ENCODE results near the gene C6orf62. TPM values are rescaled to one million over a fixed set of nuclear protein-coding genes. Genes with fewer than 3 reads are reported as not detected.
"Not testable (repeated sequence)": the region's sequence is repeated elsewhere in the genome, so short reads cannot be mapped to it uniquely, and the experiment has no call there.

C6orf62 gene
- total RNA-seq = 100 to 1,000 TPM in 1 of 4 donors, 10 to 100 TPM in 3; 55.9 to 122 (median 77.9) TPM

DNA sequence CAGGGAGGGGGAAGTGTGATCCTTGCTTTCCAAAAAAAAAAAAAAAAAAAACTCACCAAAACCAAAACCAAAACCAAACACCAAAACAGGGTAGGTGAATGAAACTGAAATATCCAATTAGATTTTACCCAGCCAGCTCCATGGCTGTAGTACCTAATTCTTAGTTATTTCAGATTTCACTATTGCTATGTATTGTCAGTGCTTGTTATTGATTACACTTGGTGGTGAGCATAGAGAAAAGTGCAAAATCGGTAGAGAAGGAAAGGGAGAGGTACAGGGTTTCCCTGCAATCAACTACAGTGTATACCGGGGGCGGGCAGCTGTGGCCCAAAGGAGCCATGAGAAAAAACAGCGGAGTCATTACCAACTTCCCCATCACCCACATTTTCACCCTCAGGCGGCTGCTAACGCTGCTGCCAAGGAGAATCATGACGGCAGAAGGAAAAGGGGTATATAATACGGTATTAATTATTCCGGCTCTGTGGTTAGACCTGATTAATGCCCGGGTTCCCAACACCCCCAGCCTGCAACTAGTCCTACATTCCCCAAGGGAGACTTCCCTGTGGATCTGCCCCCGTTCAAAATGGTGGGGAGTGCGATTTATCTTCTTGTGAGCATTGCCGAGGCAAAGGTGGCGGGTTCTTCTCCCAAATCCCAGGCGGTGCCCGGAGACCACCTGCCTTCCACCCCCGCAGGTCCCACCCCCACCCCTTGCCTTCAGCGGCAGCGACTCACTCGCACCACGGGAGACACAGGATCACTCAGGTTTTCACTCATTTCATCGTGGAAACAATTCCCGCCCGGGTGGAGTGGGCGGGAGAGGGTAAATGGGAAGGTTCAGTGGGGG, at the start of gene C6orf62:
Gene C6orf62 (minus strand): TSS at position 30 of the 847 bp plus-strand sequence. CDS start 486 bp downstream, outside the sequence.
- DNase-seq (ENCODE audit: low spot score in 2 of 2) = no peak
- 1 to 2% methylated on average over 24 to 25 of the region's 25 CpGs for WGBS, 2 donors

DNA sequence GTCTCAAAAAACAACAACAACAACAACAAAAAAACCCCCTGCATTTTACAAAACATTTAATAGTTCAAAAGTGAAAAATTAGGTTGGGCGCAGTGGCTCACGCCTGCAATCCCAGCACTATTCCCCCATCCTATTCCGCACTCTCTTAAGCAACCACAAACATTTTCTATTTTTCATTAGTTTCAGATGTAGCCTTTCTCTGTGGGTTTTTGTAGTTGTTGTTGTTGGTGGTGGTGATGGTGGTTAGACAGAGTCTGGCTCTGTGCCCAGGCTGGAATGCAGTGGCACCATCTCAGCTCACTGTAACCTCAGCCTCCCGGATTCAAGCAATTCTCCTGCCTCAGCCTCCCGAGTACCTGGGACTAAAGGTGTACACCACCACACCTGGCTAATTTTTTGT, 49.4 kb upstream of the C6orf62 start:
- Histone ChIP-seq H3K4me1 (no peaks in the 10 kb centered on the region), H3K36me3 (no peaks in the 10 kb centered on the region), H3K27ac (no peak overlapping the region), H3K27me3 (no peaks in the 10 kb centered on the region), H3K9me3 (no peaks in the 10 kb centered on the region), H3K4me3 (no peak overlapping the region)
- WGBS, 2 donors = 89 to 95% methylated on average over 5 of the region's 5 CpGs
- DNase-seq (ENCODE audit: low spot score in 2 of 2) = no peak
- TF ChIP-seq EP300 (IDR thresholded peaks at IDR 0.05) (no peak), POLR2A (IDR thresholded peaks at IDR 0.05) (no peak)
- TF ChIP-seq, protein P1, sequence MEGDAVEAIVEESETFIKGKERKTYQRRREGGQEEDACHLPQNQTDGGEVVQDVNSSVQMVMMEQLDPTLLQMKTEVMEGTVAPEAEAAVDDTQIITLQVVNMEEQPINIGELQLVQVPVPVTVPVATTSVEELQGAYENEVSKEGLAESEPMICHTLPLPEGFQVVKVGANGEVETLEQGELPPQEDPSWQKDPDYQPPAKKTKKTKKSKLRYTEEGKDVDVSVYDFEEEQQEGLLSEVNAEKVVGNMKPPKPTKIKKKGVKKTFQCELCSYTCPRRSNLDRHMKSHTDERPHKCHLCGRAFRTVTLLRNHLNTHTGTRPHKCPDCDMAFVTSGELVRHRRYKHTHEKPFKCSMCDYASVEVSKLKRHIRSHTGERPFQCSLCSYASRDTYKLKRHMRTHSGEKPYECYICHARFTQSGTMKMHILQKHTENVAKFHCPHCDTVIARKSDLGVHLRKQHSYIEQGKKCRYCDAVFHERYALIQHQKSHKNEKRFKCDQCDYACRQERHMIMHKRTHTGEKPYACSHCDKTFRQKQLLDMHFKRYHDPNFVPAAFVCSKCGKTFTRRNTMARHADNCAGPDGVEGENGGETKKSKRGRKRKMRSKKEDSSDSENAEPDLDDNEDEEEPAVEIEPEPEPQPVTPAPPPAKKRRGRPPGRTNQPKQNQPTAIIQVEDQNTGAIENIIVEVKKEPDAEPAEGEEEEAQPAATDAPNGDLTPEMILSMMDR (IDR thresholded peaks at IDR 0.05) = no peak

More for the DNA sequence above, at the start of gene C6orf62:
- H3K36me3 ChIP-seq = peaks cover 0 to 23% (median under 1%) of the 10 kb centered on the region in 3 donors
- TF ChIP-seq EP300 (IDR thresholded peaks at IDR 0.05) (peak in 1 of 2 donors; percentile 44), POLR2A (IDR thresholded peaks at IDR 0.05) (no peak)
- H3K27me3 ChIP-seq = no peaks in the 10 kb centered on the region
- H3K4me3 ChIP-seq = peak within 1 kb of the TSS; percentile 69 to 86 (median 74)
- H3K27ac ChIP-seq = peak within 1 kb of the TSS; percentile 96 to 100 (median 97)
- no peaks in the 10 kb centered on the region for H3K9me3 ChIP-seq
- peaks cover 0 to 50% (median 28%) of the 10 kb centered on the region in 4 donors for H3K4me1 ChIP-seq

DNA sequence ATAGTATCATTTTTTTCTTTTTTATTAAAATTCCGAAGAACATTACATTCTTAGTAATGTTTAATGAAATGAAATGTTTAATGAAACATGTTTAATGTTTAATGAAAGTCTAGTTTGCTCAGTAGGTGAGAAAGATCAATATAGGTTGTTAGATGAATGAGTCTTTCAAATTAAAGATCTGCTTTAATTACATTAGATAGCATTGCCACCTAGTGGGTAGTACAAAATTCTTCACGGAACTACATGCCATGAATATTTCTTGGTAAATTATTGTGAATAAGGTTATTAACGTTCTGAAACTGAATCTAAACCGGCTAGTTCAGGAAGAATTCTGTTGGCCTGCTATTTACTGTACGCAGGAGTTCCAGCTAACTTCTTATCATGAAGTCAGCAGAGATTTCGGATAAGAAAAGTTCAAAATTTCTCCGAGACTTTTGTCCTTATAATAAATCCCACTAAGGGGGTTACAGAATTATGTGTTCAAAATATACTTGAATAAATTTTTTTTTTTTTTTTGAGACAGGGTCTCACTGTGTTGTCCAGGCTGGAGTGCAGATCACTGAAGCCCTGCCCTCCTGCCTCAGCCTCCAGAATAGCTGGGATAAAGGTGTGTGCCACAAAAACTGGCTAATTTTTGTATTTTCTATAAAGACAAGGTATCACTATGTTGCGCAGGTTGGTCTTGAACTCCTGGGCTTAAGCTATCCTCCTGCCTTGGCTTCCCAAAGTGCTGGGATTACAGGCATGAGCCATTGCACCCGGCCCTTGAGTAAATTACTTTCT, 47.9 kb upstream of the C6orf62 start:
- DNase-seq (ENCODE audit: low spot score in 2 of 2) = no peak
- Histone ChIP-seq H3K27me3 (no peaks in the 10 kb centered on the region), H3K4me3 (no peak overlapping the region), H3K36me3 (no peaks in the 10 kb centered on the region), H3K4me1 (no peaks in the 10 kb centered on the region), H3K27ac (no peak overlapping the region), H3K9me3 (no peaks in the 10 kb centered on the region)
- WGBS, 2 donors = 54 to 56% methylated on average over 9 of the region's 9 CpGs
- TF ChIP-seq POLR2A (IDR thresholded peaks at IDR 0.05) (no peak), EP300 (IDR thresholded peaks at IDR 0.05) (no peak)
- TF ChIP-seq, protein P1 (IDR thresholded peaks at IDR 0.05) = peak; percentile 34 to 52 (median 38)

DNA sequence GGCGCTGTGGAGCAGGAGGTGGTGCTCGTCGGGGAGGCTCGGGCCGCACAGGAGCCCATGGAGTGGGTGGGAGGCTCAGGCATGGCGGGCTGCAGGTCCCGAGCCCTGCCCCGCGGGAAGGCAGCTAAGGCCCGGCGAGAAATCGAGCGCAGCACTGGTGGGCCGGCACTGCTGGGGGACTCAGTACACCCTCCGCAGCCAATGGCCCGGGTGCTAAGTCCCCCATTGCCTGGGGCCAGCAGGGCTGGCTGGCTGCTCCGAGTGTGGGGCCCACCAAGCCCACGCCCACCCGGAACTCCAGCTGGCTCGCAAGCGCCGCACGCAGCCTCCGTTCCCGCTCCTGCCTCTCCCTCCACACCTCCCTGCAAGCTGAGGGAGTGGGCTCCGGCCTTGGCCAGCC, 47.0 kb upstream of the C6orf62 start:
- DNase-seq (ENCODE audit: low spot score in 2 of 2); H3K9me3 ChIP-seq; H3K36me3 ChIP-seq; H3K4me1 ChIP-seq; H3K27me3 ChIP-seq; H3K27ac ChIP-seq; H3K4me3 ChIP-seq: not testable (repeated sequence)
- 88 to 97% methylated on average over 17 to 25 of the region's 26 CpGs for WGBS, 2 donors

DNA sequence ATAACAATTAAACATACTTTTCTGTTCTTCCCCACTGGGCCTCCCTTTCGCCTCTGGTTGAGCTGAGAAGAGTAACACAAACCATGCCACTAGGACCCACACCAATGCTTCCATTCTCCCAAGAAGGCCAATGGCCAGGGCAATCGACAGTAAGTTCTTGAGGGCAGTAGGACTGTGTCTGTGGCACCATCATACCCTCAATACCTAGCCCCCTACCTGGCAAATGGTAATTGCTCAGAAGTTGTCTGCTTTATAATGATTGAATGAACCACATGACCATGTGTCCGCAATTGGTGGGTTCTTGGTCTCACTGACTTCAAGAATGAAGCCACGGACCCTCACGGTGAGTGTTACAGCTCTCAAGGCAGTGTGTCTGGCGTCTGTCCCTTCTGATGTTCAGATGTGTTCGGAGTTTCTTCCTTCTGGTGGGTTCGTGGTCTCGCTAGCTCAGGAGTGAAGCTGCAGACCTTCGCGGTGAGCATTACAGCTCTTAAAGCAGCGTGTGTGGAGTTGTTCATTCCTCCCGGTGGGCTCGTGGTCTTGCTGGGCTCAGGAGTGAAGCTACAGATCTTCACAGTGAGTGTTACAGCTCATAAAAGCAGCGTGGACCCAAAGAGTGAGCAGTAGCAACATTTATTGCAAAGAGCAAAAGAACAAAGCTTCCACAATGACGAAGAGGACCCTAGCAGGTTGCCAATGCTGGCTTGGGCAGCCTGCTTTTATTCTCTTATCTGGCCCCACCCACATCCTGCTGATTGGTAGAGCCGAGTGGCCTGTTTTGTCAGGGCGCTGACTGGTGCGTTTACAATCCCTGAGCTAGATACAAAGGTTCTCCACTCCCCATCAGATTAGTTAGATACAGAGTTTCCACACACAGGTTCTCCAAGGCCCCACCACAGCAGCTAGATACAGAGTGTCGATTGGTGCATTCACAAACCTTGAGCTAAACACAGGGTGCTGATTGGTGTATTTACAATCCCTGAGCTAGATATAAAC, 46.2 kb upstream of the C6orf62 start:
- not testable (repeated sequence) for DNase-seq (ENCODE audit: low spot score in 2 of 2); H3K27me3 ChIP-seq; H3K4me3 ChIP-seq; H3K36me3 ChIP-seq; H3K9me3 ChIP-seq; H3K4me1 ChIP-seq; H3K27ac ChIP-seq
- WGBS, 2 donors = 85 to 89% methylated on average over 20 of the region's 20 CpGs

DNA sequence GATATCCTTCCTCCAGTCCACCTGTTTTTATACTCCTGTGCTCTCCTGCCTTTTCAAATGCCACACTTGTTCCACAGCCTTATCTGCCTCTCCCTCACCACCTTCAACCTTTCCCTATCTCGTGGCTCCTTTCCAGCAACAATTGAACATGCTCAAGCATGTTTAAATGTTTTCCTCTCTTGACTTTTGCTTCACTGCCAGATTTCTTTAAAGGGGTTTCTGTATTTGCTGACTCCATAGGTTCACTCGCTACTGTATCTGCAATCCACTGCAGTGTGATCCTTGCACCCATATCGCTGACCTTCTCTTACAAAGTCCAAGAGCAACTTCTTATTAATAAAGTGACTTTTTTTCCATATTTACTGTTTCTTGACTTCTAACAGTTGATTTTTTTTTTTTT, 44.6 kb upstream of the C6orf62 start:
- H3K9me3 ChIP-seq = no peaks in the 10 kb centered on the region
- no peak overlapping the region for H3K4me3 ChIP-seq
- WGBS, 2 donors = 63 to 64% methylated on average over 3 of the region's 3 CpGs
- no peaks in the 10 kb centered on the region for H3K27me3 ChIP-seq
- TF ChIP-seq EP300 (IDR thresholded peaks at IDR 0.05) (no peak), POLR2A (IDR thresholded peaks at IDR 0.05) (no peak)
- TF ChIP-seq, protein P1 (IDR thresholded peaks at IDR 0.05) = no peak
- no peak for DNase-seq (ENCODE audit: low spot score in 2 of 2)
- no peaks in the 10 kb centered on the region for H3K4me1 ChIP-seq
- H3K27ac ChIP-seq = no peak overlapping the region
- H3K36me3 ChIP-seq = no peaks in the 10 kb centered on the region
